ENCODE data around the gene RNU6-1.

RNU6-1 gene

DNA sequence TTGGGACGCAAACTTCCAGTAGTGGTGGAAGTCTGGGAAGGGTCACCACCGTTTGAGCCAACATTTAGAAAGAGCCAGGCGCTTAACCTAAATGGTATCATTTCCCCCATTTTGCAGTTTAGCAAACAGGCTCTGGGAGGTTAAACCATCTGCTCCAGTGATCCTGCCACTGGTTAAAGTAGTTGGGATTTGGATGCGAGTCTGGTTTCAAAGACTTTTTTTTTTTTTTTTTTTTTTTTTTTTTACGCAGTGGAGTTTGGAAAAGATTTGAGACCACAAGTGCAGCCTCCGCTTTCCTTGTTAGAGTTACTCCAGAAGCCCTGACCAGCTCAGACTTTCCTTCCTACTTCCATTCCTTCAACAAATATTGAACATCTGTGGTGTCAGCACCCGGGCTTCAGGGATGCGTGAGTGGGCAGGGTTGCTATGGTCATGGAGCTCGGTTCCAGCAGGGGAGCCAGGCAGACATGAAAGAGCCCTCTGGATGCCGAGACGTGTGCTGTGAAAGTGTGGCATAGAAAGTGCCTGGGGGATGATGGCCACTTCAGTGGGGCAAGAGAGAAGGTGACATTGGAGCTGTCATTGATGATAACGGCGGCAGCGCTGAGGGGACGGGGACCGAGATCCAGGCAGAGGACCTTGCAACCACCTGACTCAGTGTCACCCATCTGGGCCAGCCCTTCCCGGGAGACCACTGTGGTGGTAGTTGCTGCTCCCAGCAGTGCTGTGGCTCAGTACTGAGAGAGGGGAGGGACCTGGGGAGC lies 1.1 kb upstream of the RNU6-1 start:
- Histone ChIP-seq H3K9me3 (ENCODE audit: control insufficient read depth, insufficient read depth, low read depth, low read length) (no peaks in the 10 kb centered on the region), H3K4me3 (ENCODE audit: low read depth, low read length) (peak overlapping the region; percentile 93), H3K27ac (ENCODE audit: extremely low read depth, low read depth, low read length) (peak overlapping the region; percentile 91), H3K4me1 (ENCODE audit: control insufficient read depth, insufficient read depth, low read length) (no peaks in the 10 kb centered on the region), H3K36me3 (ENCODE audit: control insufficient read depth in 2 of 2, insufficient read depth in 1 of 2, low read length in 2 of 2) (no peaks in the 10 kb centered on the region)
- ChIA-PET CTCF (interaction anchor here (0.5 to 1.1 kb wide), 5 partner anchors 22 to 895 kb away, joined by 3 to 4 read pairs (median 3); no protein-coding TSS in a partner anchor), POLR2A (interaction anchor here (0.6 to 1.5 kb wide), 6 partner anchors 14 to 885 kb away, joined by 3 to 7 read pairs (median 4); partner anchors contain the start of gene CLN6)
- TF ChIP-seq ZNF621 (tag by site-specific recombination; IDR thresholded peaks at IDR 0.05), result no peak
- TF ChIP-seq ZNF837 (tag by site-specific recombination; IDR thresholded peaks at IDR 0.05), result no peak
- no peak for TF ChIP-seq ZNF404 (tag by site-specific recombination; IDR thresholded peaks at IDR 0.05)
- TF ChIP-seq ZNF391 (tag by site-specific recombination; IDR thresholded peaks at IDR 0.05; ENCODE audit: borderline replicate concordance, low read depth), result 0 out of 2 replicates have a peak, but pooled peaks have one; percentile 18
- TF ChIP-seq ZNF561 (tag by site-specific recombination; IDR thresholded peaks at IDR 0.05; ENCODE audit: borderline replicate concordance), result 0 out of 2 replicates have a peak, but pooled peaks have one; percentile 2
- peak; percentile 81 for TF ChIP-seq ZBTB48 (tag by site-specific recombination; IDR thresholded peaks at IDR 0.05)
- peak; percentile 29; the same call in 1 of the 2 replicates for TF ChIP-seq YY1 (tag by site-specific recombination; IDR thresholded peaks at IDR 0.05)
- TF ChIP-seq TRIM28 (IDR thresholded peaks at IDR 0.05; ENCODE audit: borderline replicate concordance, low read length), result peak; percentile 20; the same call in 1 of the 2 replicates
- TF ChIP-seq REPIN1 (tag by site-specific recombination; IDR thresholded peaks at IDR 0.05; ENCODE audit: low read depth), result no peak
- no peak for TF ChIP-seq ZNF138 (tag by site-specific recombination; IDR thresholded peaks at IDR 0.05; ENCODE audit: borderline replicate concordance)
- TF ChIP-seq YY2 (tag by site-specific recombination; IDR thresholded peaks at IDR 0.05), result peak; percentile 69
- peak; percentile 77 for TF ChIP-seq ZBTB17 (tag by site-specific recombination; IDR thresholded peaks at IDR 0.05)
- 0 out of 2 replicates have a peak, but pooled peaks have one; percentile 10 for TF ChIP-seq ZNF660 (tag by site-specific recombination; IDR thresholded peaks at IDR 0.05)
- no peak for TF ChIP-seq HOXA7 (CRISPR knock-in tag; IDR thresholded peaks at IDR 0.05; ENCODE audit: borderline replicate concordance)
- TF ChIP-seq SALL2 (tag by site-specific recombination; IDR thresholded peaks at IDR 0.05; ENCODE audit: borderline replicate concordance), result no peak
- TF ChIP-seq ZNF776 (tag by site-specific recombination; IDR thresholded peaks at IDR 0.05; ENCODE audit: borderline replicate concordance), result no peak
- TF ChIP-seq ZNF146 (tag by site-specific recombination; IDR thresholded peaks at IDR 0.05), result no peak
- TF ChIP-seq SP7 (tag by site-specific recombination; IDR thresholded peaks at IDR 0.05), result 0 out of 2 replicates have a peak, but pooled peaks have one; percentile 18
- TF ChIP-seq, protein P1, sequence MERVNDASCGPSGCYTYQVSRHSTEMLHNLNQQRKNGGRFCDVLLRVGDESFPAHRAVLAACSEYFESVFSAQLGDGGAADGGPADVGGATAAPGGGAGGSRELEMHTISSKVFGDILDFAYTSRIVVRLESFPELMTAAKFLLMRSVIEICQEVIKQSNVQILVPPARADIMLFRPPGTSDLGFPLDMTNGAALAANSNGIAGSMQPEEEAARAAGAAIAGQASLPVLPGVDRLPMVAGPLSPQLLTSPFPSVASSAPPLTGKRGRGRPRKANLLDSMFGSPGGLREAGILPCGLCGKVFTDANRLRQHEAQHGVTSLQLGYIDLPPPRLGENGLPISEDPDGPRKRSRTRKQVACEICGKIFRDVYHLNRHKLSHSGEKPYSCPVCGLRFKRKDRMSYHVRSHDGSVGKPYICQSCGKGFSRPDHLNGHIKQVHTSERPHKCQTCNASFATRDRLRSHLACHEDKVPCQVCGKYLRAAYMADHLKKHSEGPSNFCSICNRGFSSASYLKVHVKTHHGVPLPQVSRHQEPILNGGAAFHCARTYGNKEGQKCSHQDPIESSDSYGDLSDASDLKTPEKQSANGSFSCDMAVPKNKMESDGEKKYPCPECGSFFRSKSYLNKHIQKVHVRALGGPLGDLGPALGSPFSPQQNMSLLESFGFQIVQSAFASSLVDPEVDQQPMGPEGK (tag by site-specific recombination; IDR thresholded peaks at IDR 0.05), result peak; percentile 9; the same call in 1 of the 2 replicates
- TF ChIP-seq EGR2 (tag by site-specific recombination; IDR thresholded peaks at IDR 0.05; ENCODE audit: low read depth), result peak; percentile 29; the same call in 1 of the 2 replicates
- TF ChIP-seq, protein P2, sequence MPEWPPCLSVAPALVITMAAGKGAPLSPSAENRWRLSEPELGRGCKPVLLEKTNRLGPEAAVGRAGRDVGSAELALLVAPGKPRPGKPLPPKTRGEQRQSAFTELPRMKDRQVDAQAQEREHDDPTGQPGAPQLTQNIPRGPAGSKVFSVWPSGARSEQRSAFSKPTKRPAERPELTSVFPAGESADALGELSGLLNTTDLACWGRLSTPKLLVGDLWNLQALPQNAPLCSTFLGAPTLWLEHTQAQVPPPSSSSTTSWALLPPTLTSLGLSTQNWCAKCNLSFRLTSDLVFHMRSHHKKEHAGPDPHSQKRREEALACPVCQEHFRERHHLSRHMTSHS (tag by site-specific recombination; IDR thresholded peaks at IDR 0.05), result no peak
- TF ChIP-seq PRDM1 (tag by site-specific recombination; IDR thresholded peaks at IDR 0.05), result peak; percentile 99
- TF ChIP-seq, protein P3, sequence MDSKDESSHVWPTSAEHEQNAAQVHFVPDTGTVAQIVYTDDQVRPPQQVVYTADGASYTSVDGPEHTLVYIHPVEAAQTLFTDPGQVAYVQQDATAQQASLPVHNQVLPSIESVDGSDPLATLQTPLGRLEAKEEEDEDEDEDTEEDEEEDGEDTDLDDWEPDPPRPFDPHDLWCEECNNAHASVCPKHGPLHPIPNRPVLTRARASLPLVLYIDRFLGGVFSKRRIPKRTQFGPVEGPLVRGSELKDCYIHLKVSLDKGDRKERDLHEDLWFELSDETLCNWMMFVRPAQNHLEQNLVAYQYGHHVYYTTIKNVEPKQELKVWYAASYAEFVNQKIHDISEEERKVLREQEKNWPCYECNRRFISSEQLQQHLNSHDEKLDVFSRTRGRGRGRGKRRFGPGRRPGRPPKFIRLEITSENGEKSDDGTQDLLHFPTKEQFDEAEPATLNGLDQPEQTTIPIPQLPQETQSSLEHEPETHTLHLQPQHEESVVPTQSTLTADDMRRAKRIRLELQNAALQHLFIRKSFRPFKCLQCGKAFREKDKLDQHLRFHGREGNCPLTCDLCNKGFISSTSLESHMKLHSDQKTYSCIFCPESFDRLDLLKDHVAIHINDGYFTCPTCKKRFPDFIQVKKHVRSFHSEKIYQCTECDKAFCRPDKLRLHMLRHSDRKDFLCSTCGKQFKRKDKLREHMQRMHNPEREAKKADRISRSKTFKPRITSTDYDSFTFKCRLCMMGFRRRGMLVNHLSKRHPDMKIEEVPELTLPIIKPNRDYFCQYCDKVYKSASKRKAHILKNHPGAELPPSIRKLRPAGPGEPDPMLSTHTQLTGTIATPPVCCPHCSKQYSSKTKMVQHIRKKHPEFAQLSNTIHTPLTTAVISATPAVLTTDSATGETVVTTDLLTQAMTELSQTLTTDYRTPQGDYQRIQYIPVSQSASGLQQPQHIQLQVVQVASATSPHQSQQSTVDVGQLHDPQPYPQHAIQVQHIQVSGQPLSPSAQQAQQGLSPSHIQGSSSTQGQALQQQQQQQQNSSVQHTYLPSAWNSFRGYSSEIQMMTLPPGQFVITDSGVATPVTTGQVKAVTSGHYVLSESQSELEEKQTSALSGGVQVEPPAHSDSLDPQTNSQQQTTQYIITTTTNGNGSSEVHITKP (tag by site-specific recombination; IDR thresholded peaks at IDR 0.05), result peak; percentile 12; the same call in 1 of the 2 replicates
- TF ChIP-seq, protein P4, sequence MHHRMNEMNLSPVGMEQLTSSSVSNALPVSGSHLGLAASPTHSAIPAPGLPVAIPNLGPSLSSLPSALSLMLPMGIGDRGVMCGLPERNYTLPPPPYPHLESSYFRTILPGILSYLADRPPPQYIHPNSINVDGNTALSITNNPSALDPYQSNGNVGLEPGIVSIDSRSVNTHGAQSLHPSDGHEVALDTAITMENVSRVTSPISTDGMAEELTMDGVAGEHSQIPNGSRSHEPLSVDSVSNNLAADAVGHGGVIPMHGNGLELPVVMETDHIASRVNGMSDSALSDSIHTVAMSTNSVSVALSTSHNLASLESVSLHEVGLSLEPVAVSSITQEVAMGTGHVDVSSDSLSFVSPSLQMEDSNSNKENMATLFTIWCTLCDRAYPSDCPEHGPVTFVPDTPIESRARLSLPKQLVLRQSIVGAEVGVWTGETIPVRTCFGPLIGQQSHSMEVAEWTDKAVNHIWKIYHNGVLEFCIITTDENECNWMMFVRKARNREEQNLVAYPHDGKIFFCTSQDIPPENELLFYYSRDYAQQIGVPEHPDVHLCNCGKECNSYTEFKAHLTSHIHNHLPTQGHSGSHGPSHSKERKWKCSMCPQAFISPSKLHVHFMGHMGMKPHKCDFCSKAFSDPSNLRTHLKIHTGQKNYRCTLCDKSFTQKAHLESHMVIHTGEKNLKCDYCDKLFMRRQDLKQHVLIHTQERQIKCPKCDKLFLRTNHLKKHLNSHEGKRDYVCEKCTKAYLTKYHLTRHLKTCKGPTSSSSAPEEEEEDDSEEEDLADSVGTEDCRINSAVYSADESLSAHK (tag by site-specific recombination; IDR thresholded peaks at IDR 0.05), result no peak
- TF ChIP-seq ZNF626 (tag by site-specific recombination; IDR thresholded peaks at IDR 0.05), result no peak
- TF ChIP-seq, protein P5, sequence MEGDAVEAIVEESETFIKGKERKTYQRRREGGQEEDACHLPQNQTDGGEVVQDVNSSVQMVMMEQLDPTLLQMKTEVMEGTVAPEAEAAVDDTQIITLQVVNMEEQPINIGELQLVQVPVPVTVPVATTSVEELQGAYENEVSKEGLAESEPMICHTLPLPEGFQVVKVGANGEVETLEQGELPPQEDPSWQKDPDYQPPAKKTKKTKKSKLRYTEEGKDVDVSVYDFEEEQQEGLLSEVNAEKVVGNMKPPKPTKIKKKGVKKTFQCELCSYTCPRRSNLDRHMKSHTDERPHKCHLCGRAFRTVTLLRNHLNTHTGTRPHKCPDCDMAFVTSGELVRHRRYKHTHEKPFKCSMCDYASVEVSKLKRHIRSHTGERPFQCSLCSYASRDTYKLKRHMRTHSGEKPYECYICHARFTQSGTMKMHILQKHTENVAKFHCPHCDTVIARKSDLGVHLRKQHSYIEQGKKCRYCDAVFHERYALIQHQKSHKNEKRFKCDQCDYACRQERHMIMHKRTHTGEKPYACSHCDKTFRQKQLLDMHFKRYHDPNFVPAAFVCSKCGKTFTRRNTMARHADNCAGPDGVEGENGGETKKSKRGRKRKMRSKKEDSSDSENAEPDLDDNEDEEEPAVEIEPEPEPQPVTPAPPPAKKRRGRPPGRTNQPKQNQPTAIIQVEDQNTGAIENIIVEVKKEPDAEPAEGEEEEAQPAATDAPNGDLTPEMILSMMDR (tag by site-specific recombination; IDR thresholded peaks at IDR 0.05), result peak; percentile 57; the same call in 1 of the 2 replicates
- TF ChIP-seq ZNF335 (tag by site-specific recombination; conservative IDR thresholded peaks at IDR 0.05), result peak; percentile 93

Measured in HEK293 (cell line).